Measurements from ENCODE around the gene DOCK4.

DOCK4 gene

DNA sequence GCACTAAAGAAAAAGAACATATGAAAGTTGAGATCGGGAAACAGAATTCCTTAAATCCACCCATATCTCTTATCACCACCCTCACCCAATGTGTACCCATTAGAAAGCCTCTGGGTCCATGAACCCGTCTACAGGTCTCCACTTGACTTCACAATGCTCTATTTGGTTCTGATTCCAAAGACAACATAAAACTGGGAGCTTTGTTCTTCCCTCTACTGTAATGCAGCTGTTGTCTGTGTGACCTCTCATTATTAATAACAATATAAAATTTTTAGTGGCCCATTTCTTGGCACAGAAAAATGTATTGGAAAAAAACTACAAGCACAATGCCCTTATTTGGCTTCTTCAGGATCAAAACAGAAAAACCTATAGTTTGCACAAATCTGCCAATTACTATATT is 30.0 kb downstream of the DOCK4 start:
- Histone ChIP-seq H3K4ac (ENCODE audit: low read depth in 1 of 2, low read length in 2 of 2) (no peak overlapping the region), H3K27me3 (ENCODE audit: control insufficient read depth in 1 of 2, insufficient read depth in 1 of 2, low read length in 2 of 2) (no peaks in the 10 kb centered on the region), H3K9ac (ENCODE audit: low read length) (no peak overlapping the region), H2AFZ (ENCODE audit: low read depth, low read length) (no peak overlapping the region), H3K4me2 (ENCODE audit: low read length, poor library complexity, severe bottlenecking) (no peak overlapping the region), H2BK15ac (ENCODE audit: low read depth, poor library complexity, severe bottlenecking) (no peak overlapping the region), H3K18ac (ENCODE audit: low read depth in 1 of 2, low read length in 2 of 2) (no peak overlapping the region), H3K4me3 (ENCODE audit: insufficient read depth in 1 of 2, low read depth in 1 of 2, low read length in 2 of 2) (no peak overlapping the region), H4K91ac (ENCODE audit: low read length) (no peak overlapping the region), H2AK5ac (ENCODE audit: low read length, severe bottlenecking) (no peak overlapping the region), H3K36me3 (ENCODE audit: control insufficient read depth in 1 of 2, insufficient read depth in 2 of 2, low read depth in 1 of 2, low read length in 2 of 2) (no peaks in the 10 kb centered on the region), H3K9me3 (ENCODE audit: control insufficient read depth, low read length) (no peaks in the 10 kb centered on the region), H3K23ac (ENCODE audit: low read length in 2 of 2) (no peak overlapping the region), H3K79me1 (replicated peaks; ENCODE audit: low read length, poor library complexity, severe bottlenecking) (peaks cover 27% of the 10 kb centered on the region), H3K4me1 (ENCODE audit: control insufficient read depth, insufficient read depth, low read depth, low read length) (no peaks in the 10 kb centered on the region), H3K27ac (ENCODE audit: low read length, poor library complexity, severe bottlenecking) (no peak overlapping the region), H2BK5ac (ENCODE audit: low read depth, low read length, poor library complexity, severe bottlenecking) (no peak overlapping the region), H2BK120ac (ENCODE audit: low read depth, low read length) (no peak overlapping the region), H3K14ac (ENCODE audit: low read length in 2 of 2) (no peak overlapping the region), H4K8ac (ENCODE audit: low read length) (no peak overlapping the region), H2BK12ac (ENCODE audit: low read length in 2 of 2) (no peak overlapping the region)
- DNase-seq: no peak
- WGBS: 100% methylated on average over 2 of the region's 2 CpGs

GRCh38 chr7:112174192-112174591 is 32.0 kb downstream of the DOCK4 start:
- Histone ChIP-seq H3K4me3 (ENCODE audit: insufficient read depth in 1 of 2, low read depth in 1 of 2, low read length in 2 of 2) (no peak overlapping the region), H2BK5ac (ENCODE audit: low read depth, low read length, poor library complexity, severe bottlenecking) (no peak overlapping the region), H2BK12ac (ENCODE audit: low read length in 2 of 2) (no peak overlapping the region), H3K4ac (ENCODE audit: low read depth in 1 of 2, low read length in 2 of 2) (no peak overlapping the region), H3K27me3 (ENCODE audit: control insufficient read depth in 1 of 2, insufficient read depth in 1 of 2, low read length in 2 of 2) (no peaks in the 10 kb centered on the region), H3K18ac (ENCODE audit: low read depth in 1 of 2, low read length in 2 of 2) (no peak overlapping the region), H3K27ac (ENCODE audit: low read length, poor library complexity, severe bottlenecking) (no peak overlapping the region), H3K36me3 (ENCODE audit: control insufficient read depth in 1 of 2, insufficient read depth in 2 of 2, low read depth in 1 of 2, low read length in 2 of 2) (no peaks in the 10 kb centered on the region), H3K23ac (ENCODE audit: low read length in 2 of 2) (no peak overlapping the region), H4K91ac (ENCODE audit: low read length) (no peak overlapping the region), H3K14ac (ENCODE audit: low read length in 2 of 2) (no peak overlapping the region), H3K79me1 (replicated peaks; ENCODE audit: low read length, poor library complexity, severe bottlenecking) (peaks cover 23% of the 10 kb centered on the region), H2AK5ac (ENCODE audit: low read length, severe bottlenecking) (no peak overlapping the region), H3K9me3 (ENCODE audit: control insufficient read depth, low read length) (no peaks in the 10 kb centered on the region), H3K4me1 (ENCODE audit: control insufficient read depth, insufficient read depth, low read depth, low read length) (no peaks in the 10 kb centered on the region), H3K4me2 (ENCODE audit: low read length, poor library complexity, severe bottlenecking) (no peak overlapping the region), H3K9ac (ENCODE audit: low read length) (no peak overlapping the region), H2BK15ac (ENCODE audit: low read depth, poor library complexity, severe bottlenecking) (no peak overlapping the region), H4K8ac (ENCODE audit: low read length) (no peak overlapping the region), H2BK120ac (ENCODE audit: low read depth, low read length) (no peak overlapping the region), H2AFZ (ENCODE audit: low read depth, low read length) (no peak overlapping the region)
- 98% methylated on average over 2 of the region's 3 CpGs for WGBS
- DNase-seq: no peak

- Histone ChIP-seq H2BK5ac (ENCODE audit: low read depth, low read length, poor library complexity, severe bottlenecking) (no peak overlapping the region), H2AFZ (ENCODE audit: low read depth, low read length) (no peak overlapping the region), H2BK15ac (ENCODE audit: low read depth, poor library complexity, severe bottlenecking) (no peak overlapping the region), H3K4me3 (ENCODE audit: insufficient read depth in 1 of 2, low read depth in 1 of 2, low read length in 2 of 2) (no peak overlapping the region), H3K18ac (ENCODE audit: low read depth in 1 of 2, low read length in 2 of 2) (peak overlapping the region in 1 of 2 experiments; percentile 67), H2BK120ac (ENCODE audit: low read depth, low read length) (no peak overlapping the region), H2BK12ac (ENCODE audit: low read length in 2 of 2) (no peak overlapping the region), H2AK5ac (ENCODE audit: low read length, severe bottlenecking) (no peak overlapping the region), H3K4me2 (ENCODE audit: low read length, poor library complexity, severe bottlenecking) (no peak overlapping the region), H3K4ac (ENCODE audit: low read depth in 1 of 2, low read length in 2 of 2) (peak overlapping the region in 1 of 2 experiments; percentile 41), H3K36me3 (ENCODE audit: control insufficient read depth in 1 of 2, insufficient read depth in 2 of 2, low read depth in 1 of 2, low read length in 2 of 2) (no peaks in the 10 kb centered on the region), H3K27ac (ENCODE audit: low read length, poor library complexity, severe bottlenecking) (no peak overlapping the region), H4K91ac (ENCODE audit: low read length) (no peak overlapping the region), H4K8ac (ENCODE audit: low read length) (peak overlapping the region; percentile 47), H3K79me1 (replicated peaks; ENCODE audit: low read length, poor library complexity, severe bottlenecking) (peaks cover 25% of the 10 kb centered on the region), H3K23ac (ENCODE audit: low read length in 2 of 2) (no peak overlapping the region), H3K4me1 (ENCODE audit: control insufficient read depth, insufficient read depth, low read depth, low read length) (no peaks in the 10 kb centered on the region), H3K9me3 (ENCODE audit: control insufficient read depth, low read length) (no peaks in the 10 kb centered on the region), H3K27me3 (ENCODE audit: control insufficient read depth in 1 of 2, insufficient read depth in 1 of 2, low read length in 2 of 2) (no peaks in the 10 kb centered on the region), H3K14ac (ENCODE audit: low read length in 2 of 2) (peak overlapping the region in 1 of 2 experiments; percentile 44), H3K9ac (ENCODE audit: low read length) (peak overlapping the region; percentile 18)
- WGBS: 75% methylated on average over 4 of the region's 4 CpGs
- DNase-seq: no peak
These were observed 32.7 kb downstream of the DOCK4 start for GRCh38 chr7:112173568-112173905.

DNA sequence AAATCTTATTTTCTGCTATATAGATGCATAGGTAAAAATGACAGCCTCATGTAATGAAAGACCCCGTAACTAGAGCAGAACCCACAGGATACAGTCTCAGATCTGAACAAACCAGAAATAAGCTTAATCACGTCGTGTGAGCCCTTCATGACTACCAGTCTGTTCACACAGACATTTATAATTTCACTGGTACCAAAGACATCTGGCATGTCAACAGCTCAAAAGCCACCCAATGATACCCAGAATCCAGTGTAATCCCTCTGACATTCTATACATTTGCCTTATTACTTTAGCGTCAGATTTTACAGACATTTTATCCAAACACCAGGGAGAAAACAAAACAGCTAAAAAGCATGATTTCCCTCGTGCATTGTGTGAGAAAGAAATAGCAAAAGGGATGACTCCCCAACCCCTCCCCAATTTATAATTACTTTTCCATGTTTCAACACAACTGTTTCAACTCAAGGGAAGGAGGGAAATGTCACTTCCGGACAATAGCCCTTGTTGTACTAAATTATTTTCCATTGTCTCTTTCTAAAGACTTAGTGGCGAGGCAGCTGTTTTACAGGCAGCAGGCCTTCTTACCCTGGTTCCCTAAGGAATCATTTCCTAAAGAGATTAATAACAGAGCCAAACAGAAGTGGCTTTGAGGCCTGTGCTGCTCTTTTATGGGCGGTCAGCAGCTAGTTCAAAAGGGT is 33.2 kb downstream of the DOCK4 start:
- Histone ChIP-seq H2BK120ac (ENCODE audit: low read depth, low read length) (no peak overlapping the region), H3K79me1 (replicated peaks; ENCODE audit: low read length, poor library complexity, severe bottlenecking) (peaks cover 28% of the 10 kb centered on the region), H4K8ac (ENCODE audit: low read length) (peak overlapping the region; percentile 47), H2BK5ac (ENCODE audit: low read depth, low read length, poor library complexity, severe bottlenecking) (no peak overlapping the region), H3K9ac (ENCODE audit: low read length) (peak overlapping the region; percentile 18), H2AK5ac (ENCODE audit: low read length, severe bottlenecking) (no peak overlapping the region), H3K23ac (ENCODE audit: low read length in 2 of 2) (no peak overlapping the region), H3K27ac (ENCODE audit: low read length, poor library complexity, severe bottlenecking) (no peak overlapping the region), H3K14ac (ENCODE audit: low read length in 2 of 2) (no peak overlapping the region), H3K4me3 (ENCODE audit: insufficient read depth in 1 of 2, low read depth in 1 of 2, low read length in 2 of 2) (no peak overlapping the region), H3K9me3 (ENCODE audit: control insufficient read depth, low read length) (no peaks in the 10 kb centered on the region), H3K36me3 (ENCODE audit: control insufficient read depth in 1 of 2, insufficient read depth in 2 of 2, low read depth in 1 of 2, low read length in 2 of 2) (no peaks in the 10 kb centered on the region), H3K4ac (ENCODE audit: low read depth in 1 of 2, low read length in 2 of 2) (no peak overlapping the region), H2BK15ac (ENCODE audit: low read depth, poor library complexity, severe bottlenecking) (no peak overlapping the region), H3K4me2 (ENCODE audit: low read length, poor library complexity, severe bottlenecking) (no peak overlapping the region), H3K18ac (ENCODE audit: low read depth in 1 of 2, low read length in 2 of 2) (no peak overlapping the region), H2BK12ac (ENCODE audit: low read length in 2 of 2) (no peak overlapping the region), H3K4me1 (ENCODE audit: control insufficient read depth, insufficient read depth, low read depth, low read length) (no peaks in the 10 kb centered on the region), H2AFZ (ENCODE audit: low read depth, low read length) (no peak overlapping the region), H3K27me3 (ENCODE audit: control insufficient read depth in 1 of 2, insufficient read depth in 1 of 2, low read length in 2 of 2) (no peaks in the 10 kb centered on the region), H4K91ac (ENCODE audit: low read length) (no peak overlapping the region)
- no peak for DNase-seq
- WGBS: 68% methylated on average over 8 of the region's 8 CpGs
